NCI-H526 (cell line): ENCODE results near the gene SYCP2L.

Experiments
- DNase-seq, 2 experiments: peaks; one replicate each; lab custom pipeline; 2025; lab: John Stamatoyannopoulos, UW

Gene SYCP2L

GRCh38 chr6:11007715-11008608 is 121.1 kb downstream of the SYCP2L start:
- DNase-seq, result no peak

DNA sequence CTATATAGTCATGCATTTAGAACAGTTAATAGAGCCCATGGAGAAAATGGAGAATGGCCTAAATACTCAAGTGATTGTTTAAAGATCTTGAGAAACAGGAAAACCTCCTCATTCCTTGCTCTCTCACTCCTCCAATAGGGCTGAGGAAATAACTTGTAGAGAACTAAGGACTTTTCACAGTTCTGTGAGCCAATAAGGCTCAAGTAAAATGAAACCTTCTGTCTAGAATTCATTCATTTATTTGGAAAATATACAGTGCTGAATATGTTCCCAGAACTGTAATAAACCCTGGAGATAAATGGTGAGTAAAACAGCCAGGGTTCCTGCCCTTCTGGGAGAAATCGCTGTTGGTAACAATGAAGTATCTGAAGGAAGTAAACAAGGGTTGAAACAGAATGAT is 122.0 kb downstream of the SYCP2L start:
- no peak for DNase-seq

- no peak for DNase-seq
Measured at GRCh38 chr6:11009353-11009752, 122.5 kb downstream of the SYCP2L start.

- DNase-seq, result peak in 1 of 2 experiments; percentile 15
Measured at GRCh38 chr6:11011787-11012234, 125.0 kb downstream of the SYCP2L start.

GRCh38 chr6:11012295-11012754 is 125.5 kb downstream of the SYCP2L start:
- DNase-seq, result no peak

- DNase-seq, result peak in 1 of 2 experiments; percentile 25
Measured at GRCh38 chr6:11012976-11013720, 126.3 kb downstream of the SYCP2L start.

- no peak for DNase-seq
Measured at GRCh38 chr6:11013721-11014070, 126.8 kb downstream of the SYCP2L start.

GRCh38 chr6:11015102-11015501 is 128.2 kb downstream of the SYCP2L start:
- DNase-seq, result no peak

DNA sequence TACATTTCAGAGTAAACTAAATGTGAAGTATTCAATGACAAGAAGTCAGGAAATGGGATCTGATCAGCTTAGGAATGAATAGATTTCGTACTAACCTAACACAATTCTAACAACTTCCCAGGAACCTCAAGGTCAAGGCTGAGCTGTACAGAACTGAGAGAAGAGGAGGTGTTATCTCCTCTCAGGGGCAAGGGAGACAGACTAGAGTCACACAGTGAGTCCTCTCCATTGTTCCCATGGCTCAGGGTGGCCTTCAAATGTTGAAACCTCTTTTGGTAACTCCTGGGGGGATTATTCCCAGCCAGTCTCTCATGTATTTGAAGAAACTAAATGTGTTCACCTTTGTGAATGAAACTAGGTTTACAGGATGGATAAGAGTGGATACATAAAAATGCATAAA is 129.6 kb downstream of the SYCP2L start:
- DNase-seq, result no peak

GRCh38 chr6:11017090-11017489 is 130.2 kb downstream of the SYCP2L start:
- no peak for DNase-seq

DNA sequence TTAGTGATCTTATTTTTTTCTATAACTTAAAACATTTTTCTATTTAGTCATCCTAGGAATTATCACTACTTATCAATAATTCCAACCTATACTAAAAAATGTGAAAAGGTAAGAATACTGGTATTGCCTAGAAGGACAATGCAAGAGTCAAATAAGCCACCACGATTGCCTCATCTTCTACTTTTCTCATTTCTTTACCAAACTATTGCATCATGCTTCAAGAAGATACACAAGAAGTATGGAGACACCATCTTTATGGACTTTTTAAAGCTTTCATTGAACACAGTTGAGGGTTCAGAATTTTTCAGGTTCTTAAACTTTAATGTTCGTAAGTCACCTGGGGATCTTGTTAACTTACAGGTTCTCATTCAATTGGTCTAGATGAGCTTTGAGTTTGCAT is 131.4 kb downstream of the SYCP2L start:
- DNase-seq, result peak in 1 of 2 experiments; percentile 17

- DNase-seq, result no peak
Measured at GRCh38 chr6:11021003-11021402, 134.2 kb downstream of the SYCP2L start.

GRCh38 chr6:11021714-11022113 is 134.9 kb downstream of the SYCP2L start:
- DNase-seq, result no peak

DNA sequence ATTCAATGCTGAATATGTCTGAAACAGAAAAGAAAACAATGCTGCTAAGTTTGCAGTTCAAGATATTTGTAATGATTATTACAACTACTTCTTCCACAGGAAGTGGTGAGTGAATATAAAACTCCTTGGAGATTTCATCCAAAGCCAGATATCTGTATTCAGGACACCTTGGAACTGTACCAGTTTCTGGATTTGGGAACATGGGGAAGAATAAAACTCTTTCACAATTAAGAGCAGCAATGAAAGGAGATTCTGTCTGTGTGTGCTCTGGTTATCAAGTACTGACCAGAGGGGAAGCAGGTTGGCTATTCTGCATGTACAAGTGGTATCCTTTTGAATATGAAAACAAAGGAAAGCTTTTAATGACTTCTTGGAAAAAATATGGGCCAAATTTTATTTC is 136.2 kb downstream of the SYCP2L start:
- DNase-seq, result no peak
